Testis (tissue), 3 donors: ENCODE results near the gene SP140. TPM values are rescaled to one million over a fixed set of nuclear protein-coding genes. Genes with fewer than 3 reads are reported as not detected.

Source experiments
- DNase-seq: peaks from one replicate; pipeline ENCODE4 v3.0.0-alpha.2; 2019
- H3K27ac ChIP-seq, 2 donors: fragments of 200-600 bp; sonication (generic); one replicate each; pipeline ENCODE4 v1.5.1; 2019
- H3K27me3 ChIP-seq: fragments of 200-600 bp; sonication (generic); one replicate; pipeline ENCODE4 v1.5.1; 2019
- H3K36me3 ChIP-seq: fragments of 200-600 bp; sonication (generic); one replicate; pipeline ENCODE4 v1.5.1; 2017; ENCODE audit warnings: low read depth; ENCODE audit errors: missing control alignments
- H3K4me1 ChIP-seq: fragments of 200-600 bp; sonication (generic); one replicate; pipeline ENCODE4 v1.5.1; 2019
- H3K4me3 ChIP-seq, 2 donors: fragments of 200-600 bp; sonication (generic); one replicate each; pipeline ENCODE4 v1.5.1; 2017 to 2019
- H3K9me3 ChIP-seq: fragments of 200-600 bp; sonication (generic); one replicate; pipeline ENCODE4 v1.5.1; 2017
- POLR2A ChIP-seq: fragments of 450-650 bp; IDR thresholded peaks from one replicate; pipeline ENCODE4 v1.6.1; 2017; ENCODE audit warnings: antibody characterized with exemption, mild to moderate bottlenecking, moderate library complexity
- WGBS, 2 donors: methylation state at CpG; one replicate each; pipeline ENCODE4 v1.1.5; 2018; 5-methylcytosine and 5-hydroxymethylcytosine counted together
- intact Hi-C: fragments of 100-400 bp; cut with DNase I; formaldehyde crosslinking; loops from one replicate; pipeline ENCODE4 v1.15.1; 2023; ENCODE audit warnings: low total_unique reads
- polyA plus RNA-seq: library from polyadenylated mRNA; stranded (reverse); fragments of 350-450 nt; fragmentation: Illumina TruSeq; extraction: RNeasy Lipid Tissue Mini Kit (QIAGEN cat#74804); gene quantifications from one replicate; pipeline ENCODE4 v1.2.3, GENCODE V29; 2014; ENCODE audit warnings: low read depth, low replicate concordance; ENCODE audit not compliant: insufficient read depth
- total RNA-seq, 2 donors: library from RNA; depleted of rRNA; stranded (reverse); fragments of >200 nt; gene quantifications; one replicate each; pipeline ENCODE4 v1.2.3, GENCODE V29; 2016
- TF ChIP-seq, protein P1 (sequence below), 3 experiments: fragments of 450-650 bp in 2 of 3; fragments of 200-600 bp in 1 of 3; sonication (generic) in 1 of 3; IDR thresholded peaks; one replicate each; pipeline ENCODE4 v1.5.1; 2016 to 2019; ENCODE audit warnings: antibody characterized with exemption in 3 of 3, mild to moderate bottlenecking in 2 of 3, moderate library complexity in 1 of 3

SP140 gene
- total and polyA plus RNA-seq, 3 donors from 2014 or later, result 2.0 to 7.2 (median 4.8) TPM

DNA sequence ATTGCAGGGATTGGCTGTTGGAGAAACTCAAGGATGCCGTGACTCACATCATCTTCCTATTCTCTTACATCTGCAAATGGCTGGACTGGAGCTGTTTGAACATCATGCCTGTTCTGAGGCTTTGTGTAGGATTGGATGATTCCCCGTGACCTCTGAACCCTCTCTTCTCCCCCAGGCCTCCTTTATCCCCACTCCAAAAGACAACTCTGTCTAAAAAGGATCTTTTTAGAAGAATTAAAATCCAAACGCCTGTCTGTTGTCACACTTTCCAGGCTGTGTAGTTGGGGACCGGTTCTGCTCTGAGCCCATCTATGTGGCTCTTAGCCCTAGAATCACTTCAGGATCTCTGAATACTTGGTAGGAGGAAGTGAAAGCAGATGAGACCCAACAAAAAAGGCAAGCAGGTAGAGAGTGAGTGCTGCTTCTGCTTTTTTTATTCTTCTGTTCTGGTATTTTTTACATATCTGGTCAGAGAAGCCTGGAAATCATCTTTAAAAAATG is 565 bp downstream of the SP140 start:
- intact Hi-C loops, result no loop called here
- Histone ChIP-seq H3K27me3 (no peaks in the 10 kb centered on the region), H3K9me3 (no peaks in the 10 kb centered on the region), H3K4me1 (no peaks in the 10 kb centered on the region), H3K4me3 (no peak overlapping the region), H3K27ac (no peak overlapping the region), H3K36me3 (no peaks in the 10 kb centered on the region)
- TF ChIP-seq, protein P1, sequence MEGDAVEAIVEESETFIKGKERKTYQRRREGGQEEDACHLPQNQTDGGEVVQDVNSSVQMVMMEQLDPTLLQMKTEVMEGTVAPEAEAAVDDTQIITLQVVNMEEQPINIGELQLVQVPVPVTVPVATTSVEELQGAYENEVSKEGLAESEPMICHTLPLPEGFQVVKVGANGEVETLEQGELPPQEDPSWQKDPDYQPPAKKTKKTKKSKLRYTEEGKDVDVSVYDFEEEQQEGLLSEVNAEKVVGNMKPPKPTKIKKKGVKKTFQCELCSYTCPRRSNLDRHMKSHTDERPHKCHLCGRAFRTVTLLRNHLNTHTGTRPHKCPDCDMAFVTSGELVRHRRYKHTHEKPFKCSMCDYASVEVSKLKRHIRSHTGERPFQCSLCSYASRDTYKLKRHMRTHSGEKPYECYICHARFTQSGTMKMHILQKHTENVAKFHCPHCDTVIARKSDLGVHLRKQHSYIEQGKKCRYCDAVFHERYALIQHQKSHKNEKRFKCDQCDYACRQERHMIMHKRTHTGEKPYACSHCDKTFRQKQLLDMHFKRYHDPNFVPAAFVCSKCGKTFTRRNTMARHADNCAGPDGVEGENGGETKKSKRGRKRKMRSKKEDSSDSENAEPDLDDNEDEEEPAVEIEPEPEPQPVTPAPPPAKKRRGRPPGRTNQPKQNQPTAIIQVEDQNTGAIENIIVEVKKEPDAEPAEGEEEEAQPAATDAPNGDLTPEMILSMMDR (IDR thresholded peaks at IDR 0.05), result no peak
- no peak for TF ChIP-seq POLR2A
- 87 to 92% methylated on average over 4 of the region's 4 CpGs for WGBS, 2 donors
- DNase-seq, result no peak

GRCh38 chr2:230227216-230227615 is 1.7 kb downstream of the SP140 start:
- WGBS, 2 donors, result 88 to 89% methylated on average over 3 of the region's 3 CpGs
- Histone ChIP-seq H3K4me1 (no peaks in the 10 kb centered on the region), H3K27ac (no peak overlapping the region), H3K4me3 (no peak overlapping the region), H3K27me3 (no peaks in the 10 kb centered on the region), H3K36me3 (no peaks in the 10 kb centered on the region), H3K9me3 (no peaks in the 10 kb centered on the region)
- DNase-seq, result no peak
- TF ChIP-seq POLR2A, result no peak
- TF ChIP-seq, protein P1 (IDR thresholded peaks at IDR 0.05), result no peak
- intact Hi-C loops, result no loop called here

- Histone ChIP-seq H3K9me3 (no peaks in the 10 kb centered on the region), H3K27ac (no peak overlapping the region), H3K36me3 (no peaks in the 10 kb centered on the region), H3K27me3 (no peaks in the 10 kb centered on the region), H3K4me3 (no peak overlapping the region), H3K4me1 (no peaks in the 10 kb centered on the region)
- WGBS, 2 donors, result 93 to 95% methylated on average over 3 of the region's 3 CpGs
- intact Hi-C loops, result no loop called here
- TF ChIP-seq POLR2A, result no peak
- TF ChIP-seq, protein P1 (IDR thresholded peaks at IDR 0.05), result no peak
- no peak for DNase-seq
Measured at GRCh38 chr2:230230087-230230486, 4.6 kb downstream of the SP140 start.

- intact Hi-C loops, result no loop called here
- TF ChIP-seq POLR2A, result no peak
- TF ChIP-seq, protein P1 (IDR thresholded peaks at IDR 0.05), result no peak
- Histone ChIP-seq H3K27me3 (no peaks in the 10 kb centered on the region), H3K9me3 (no peaks in the 10 kb centered on the region), H3K27ac (no peak overlapping the region), H3K4me3 (no peak overlapping the region), H3K4me1 (no peaks in the 10 kb centered on the region), H3K36me3 (no peaks in the 10 kb centered on the region)
- WGBS, 2 donors, result 91 to 92% methylated on average over 2 of the region's 2 CpGs
- no peak for DNase-seq
Measured at GRCh38 chr2:230230496-230231200, 5.1 kb downstream of the SP140 start.

- Histone ChIP-seq H3K36me3 (no peaks in the 10 kb centered on the region), H3K27me3 (no peaks in the 10 kb centered on the region), H3K27ac (no peak overlapping the region), H3K9me3 (no peaks in the 10 kb centered on the region), H3K4me1 (no peaks in the 10 kb centered on the region), H3K4me3 (no peak overlapping the region)
- no peak for DNase-seq
- TF ChIP-seq, protein P1 (IDR thresholded peaks at IDR 0.05), result no peak
- no peak for TF ChIP-seq POLR2A
- WGBS, 2 donors, result 74 to 83% methylated on average over 3 of the region's 3 CpGs
- intact Hi-C loops, result no loop called here
Measured at GRCh38 chr2:230231251-230231650, 5.7 kb downstream of the SP140 start.
